Measurements from ENCODE around the gene SLU7.

GRCh38 chr5:160359816-160360215, 59.1 kb downstream of the SLU7 start:
- TF ChIP-seq, protein P1, sequence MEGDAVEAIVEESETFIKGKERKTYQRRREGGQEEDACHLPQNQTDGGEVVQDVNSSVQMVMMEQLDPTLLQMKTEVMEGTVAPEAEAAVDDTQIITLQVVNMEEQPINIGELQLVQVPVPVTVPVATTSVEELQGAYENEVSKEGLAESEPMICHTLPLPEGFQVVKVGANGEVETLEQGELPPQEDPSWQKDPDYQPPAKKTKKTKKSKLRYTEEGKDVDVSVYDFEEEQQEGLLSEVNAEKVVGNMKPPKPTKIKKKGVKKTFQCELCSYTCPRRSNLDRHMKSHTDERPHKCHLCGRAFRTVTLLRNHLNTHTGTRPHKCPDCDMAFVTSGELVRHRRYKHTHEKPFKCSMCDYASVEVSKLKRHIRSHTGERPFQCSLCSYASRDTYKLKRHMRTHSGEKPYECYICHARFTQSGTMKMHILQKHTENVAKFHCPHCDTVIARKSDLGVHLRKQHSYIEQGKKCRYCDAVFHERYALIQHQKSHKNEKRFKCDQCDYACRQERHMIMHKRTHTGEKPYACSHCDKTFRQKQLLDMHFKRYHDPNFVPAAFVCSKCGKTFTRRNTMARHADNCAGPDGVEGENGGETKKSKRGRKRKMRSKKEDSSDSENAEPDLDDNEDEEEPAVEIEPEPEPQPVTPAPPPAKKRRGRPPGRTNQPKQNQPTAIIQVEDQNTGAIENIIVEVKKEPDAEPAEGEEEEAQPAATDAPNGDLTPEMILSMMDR (IDR thresholded peaks at IDR 0.05): no peak
- TF ChIP-seq POLR2A (IDR thresholded peaks at IDR 0.05): no peak

All from suprapubic skin (tissue), 3 donors.